Heart left ventricle (tissue), 13 donors: ENCODE results near the gene VPS26A.

Experiments used
- CTCF ChIP-seq, 12 donors: fragments of 200-600 bp; sonication (generic) in 4 of 12; IDR thresholded peaks; one replicate each; pipeline versions ENCODE4 v1.5.0 to v1.8.0; 2018 to 2022; ENCODE audit warnings: antibody characterized with exemption in 12 of 12, mild to moderate bottlenecking in 5 of 12
- POLR2A ChIP-seq, 2 donors: fragments of 450-650 bp; IDR thresholded peaks; one replicate each; pipeline ENCODE4 v1.6.1; 2017; ENCODE audit warnings: antibody characterized with exemption in 2 of 2, mild to moderate bottlenecking in 2 of 2, moderate library complexity in 2 of 2
- donor health status: ischemic (EF 13 %, LVEDD 7.1; RV severe dilation, severe dysfunction).
- donor health status: DM: no; HTN: yes; CAD: no.
- donor health status: DM: no; HTN: no; CAD: no.
- donor health status: ischemic (EF 25% LVEDD 6.9; RV normal size, moderate dysfunction).
- donor health status: ischemic (EF 25% LVEDD 5.7; RV mildly dilated, moderate dysfunction).
- donor health status: ischemic (EF 35%, LVEDD 5.7; RV mildly dilated, moderate dysfunction).
- donor health status: nonischemic (EF 11% LVEDD 7.7; RV severe dilation, severe dysfunction).
- donor health status: DM: yes; HTN: yes; CAD: no.
- donor health status: PGD.
- donor health status: ischemic (EF 29% LVEDD 5.4; RV normal size, mild dysfunction).
- donor health status: nonischemic (EF 23%, LVEDD 6.1; RV moderate dilation, normal function).

GRCh38 chr10:69141304-69141703 lies 17.3 kb downstream of the VPS26A start:
- TF ChIP-seq CTCF (IDR thresholded peaks at IDR 0.05) (no peak), POLR2A (IDR thresholded peaks at IDR 0.05) (no peak)
